Daoy (cell line): ENCODE results near the gene YJEFN3. TPM values are rescaled to one million over a fixed set of nuclear protein-coding genes. Genes with fewer than 3 reads are reported as not detected.

Experiments used
- DNase-seq: peaks from one replicate; pipeline ENCODE4 v3.0.0-alpha.2; 2015; ENCODE audit warnings: low read depth
- total RNA-seq: library from RNA; depleted of rRNA; stranded (reverse); fragments of >200 nt; shearing (Covaris generic); gene quantifications from 2 replicates; pipeline ENCODE4 v1.2.3, GENCODE V29; 2014; rRNA removed

YJEFN3 gene
- total RNA-seq, 1 experiment from 2014 or later: 1.4 TPM

DNA sequence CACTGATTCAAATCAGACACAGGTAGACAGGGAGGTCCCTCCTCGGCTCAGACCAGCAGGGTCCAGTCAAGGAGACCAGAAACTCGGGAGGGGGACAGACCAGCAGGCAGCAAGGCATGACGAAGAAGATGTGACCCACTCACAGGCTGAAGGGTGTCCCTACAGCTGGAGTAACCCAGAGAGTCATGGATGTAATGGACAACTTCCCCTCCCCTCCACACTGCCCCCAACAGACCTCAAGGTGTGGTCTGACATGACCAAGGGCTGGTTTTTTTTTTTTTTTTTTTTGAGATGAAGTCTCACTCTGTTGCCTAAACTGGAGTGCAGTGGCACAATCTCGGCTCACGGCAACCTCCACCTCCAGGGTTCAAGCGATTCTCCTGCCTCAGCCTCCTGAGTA, 55.6 kb downstream of the YJEFN3 start:
- no peak for DNase-seq

Other genes with a start within 250 kb of the YJEFN3 start
- gene SUGP1, start 208.4 kb upstream of the YJEFN3 start, total RNA-seq: 20.8 and 44.8 TPM in 2 replicates
- gene MAU2, start 208.1 kb upstream of the YJEFN3 start, total RNA-seq: 12.8 and 17.5 TPM in 2 replicates
- gene GATAD2A, start 123.2 kb upstream of the YJEFN3 start, total RNA-seq: 43.9 and 45.6 TPM in 2 replicates
- gene TSSK6, start 13.4 kb upstream of the YJEFN3 start, total RNA-seq: 1.8 and 3.1 TPM in 2 replicates
- 96.6 and 152 TPM in 2 replicates for gene NDUFA13, start 12.7 kb upstream of the YJEFN3 start, total RNA-seq
- gene CILP2, start 9.4 kb downstream of the YJEFN3 start, total RNA-seq: 0.40 and 1.0 TPM in 2 replicates
- gene PBX4, start 89.8 kb downstream of the YJEFN3 start, total RNA-seq: 0.42 and 1.9 TPM in 2 replicates
- 1.2 and 3.0 TPM in 2 replicates for gene LPAR2, start 99.3 kb downstream of the YJEFN3 start, total RNA-seq
- 2.2 and 7.1 TPM in 2 replicates for gene GMIP, start 114.7 kb downstream of the YJEFN3 start, total RNA-seq
- gene ATP13A1, start 134.8 kb downstream of the YJEFN3 start, total RNA-seq: 152 and 173 TPM in 2 replicates
- 11.0 and 12.4 TPM in 2 replicates for gene ZNF101, start 139.9 kb downstream of the YJEFN3 start, total RNA-seq
- 2.9 and 5.4 TPM in 2 replicates for gene ZNF14, start 204.2 kb downstream of the YJEFN3 start, total RNA-seq